HT-29 (cell line): ENCODE data around the gene SEMA5B. TPM values are rescaled to one million over a fixed set of nuclear protein-coding genes. Genes with fewer than 3 reads are reported as not detected.
A peak's percentile ranks its signal among the peaks of the same experiment; 100 is the strongest.

Experiments used
- DNase-seq: peaks from one replicate; pipeline ENCODE4 v3.0.0-alpha.2; 2015; ENCODE audit warnings: low spot score
- total RNA-seq: library from RNA; depleted of rRNA; stranded (reverse); fragments of >200 nt; shearing (Covaris generic); gene quantifications from 2 replicates; pipeline ENCODE4 v1.2.3, GENCODE V29; 2014

Gene SEMA5B
- total RNA-seq, 1 experiment from 2014 or later = not detected

DNA sequence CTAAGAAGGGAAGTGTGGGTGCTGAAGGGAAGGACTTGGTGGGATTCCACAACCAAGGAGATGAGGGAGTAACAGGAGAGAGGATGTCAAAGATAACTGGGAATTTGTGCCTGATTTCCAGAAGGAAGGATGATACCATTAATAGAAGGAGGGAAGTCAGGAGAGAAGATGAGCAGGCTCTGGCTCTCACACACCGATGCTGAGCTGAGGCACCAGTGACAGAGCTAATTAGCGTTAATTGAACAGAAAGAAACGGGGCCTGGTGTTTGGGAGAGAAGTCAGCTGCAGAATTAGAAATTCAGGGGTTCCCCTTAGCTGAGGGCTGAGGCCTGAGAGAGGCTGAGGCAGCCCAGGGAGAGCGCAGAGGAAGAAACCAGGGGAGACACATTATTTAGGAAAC is 27.4 kb upstream of the SEMA5B start:
- DNase-seq = no peak

DNA sequence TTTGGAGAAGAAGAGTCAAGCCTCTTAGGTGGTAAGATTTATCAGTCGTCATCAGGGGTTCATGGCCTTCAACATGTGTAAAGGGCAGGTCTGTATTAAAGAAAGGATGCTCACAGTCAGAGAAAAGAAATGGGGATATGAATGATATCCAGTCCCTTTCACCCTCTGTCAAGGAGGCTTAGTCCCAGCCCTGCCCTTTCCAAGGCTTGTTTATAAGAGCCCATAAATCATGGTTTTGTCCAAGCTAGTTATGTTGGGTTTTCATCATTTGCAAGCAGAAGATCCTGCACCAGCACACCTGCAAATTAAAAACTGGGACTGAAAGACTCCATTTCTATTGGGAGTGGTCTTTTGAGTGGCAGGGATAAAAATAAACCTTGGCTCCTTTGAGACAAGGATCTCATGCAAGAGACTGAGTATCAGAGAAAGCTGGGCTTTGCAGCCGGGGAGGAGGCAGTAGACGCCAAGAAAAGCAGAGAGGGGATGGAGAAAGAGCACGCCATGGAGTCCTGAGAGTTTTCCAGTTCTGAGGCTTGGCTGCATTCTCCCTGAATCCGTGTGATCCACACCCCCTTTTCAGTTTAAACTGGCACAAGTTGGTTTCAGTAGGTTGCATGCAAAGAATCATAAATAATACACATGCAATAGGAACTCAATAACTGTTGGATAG is 26.7 kb upstream of the SEMA5B start:
- DNase-seq = no peak

DNA sequence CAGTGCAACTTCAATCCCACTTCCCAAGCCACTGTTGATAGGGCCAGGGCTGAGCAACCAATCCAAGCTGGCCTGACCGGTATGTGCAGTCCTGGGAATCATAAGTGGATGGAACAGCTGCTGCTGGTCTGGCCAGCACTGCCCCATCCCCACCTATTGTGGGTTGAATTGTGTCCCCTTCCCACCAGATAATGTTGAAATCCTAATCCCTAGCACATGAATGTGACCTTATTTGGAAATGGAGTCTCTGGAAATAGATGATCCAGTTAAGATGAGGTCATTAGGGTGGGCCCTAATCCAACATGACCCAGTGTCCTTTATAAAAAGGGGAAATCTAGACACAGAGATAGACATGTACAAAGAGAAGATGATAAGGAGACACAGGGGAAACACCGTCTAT is 25.5 kb upstream of the SEMA5B start:
- no peak for DNase-seq

DNA sequence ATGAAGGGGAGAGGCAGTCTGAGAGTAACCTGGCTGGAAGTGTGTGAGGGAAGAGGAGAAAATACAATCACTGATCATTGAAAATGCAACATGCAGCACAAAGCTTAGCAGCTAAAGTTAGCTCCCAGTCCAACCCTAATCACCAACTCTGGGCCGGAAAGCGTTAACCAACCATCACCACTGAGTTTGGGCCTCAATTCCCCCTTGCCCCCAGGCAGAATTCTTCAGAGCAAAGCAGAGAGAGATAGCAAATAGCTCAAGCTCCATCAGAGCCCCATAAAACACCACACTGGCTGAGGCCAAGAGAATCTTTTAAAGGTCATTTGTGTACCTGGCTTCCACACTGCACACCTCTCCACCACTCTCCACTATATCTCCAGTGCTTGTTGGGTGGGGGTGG is 23.1 kb upstream of the SEMA5B start:
- DNase-seq = no peak

DNA sequence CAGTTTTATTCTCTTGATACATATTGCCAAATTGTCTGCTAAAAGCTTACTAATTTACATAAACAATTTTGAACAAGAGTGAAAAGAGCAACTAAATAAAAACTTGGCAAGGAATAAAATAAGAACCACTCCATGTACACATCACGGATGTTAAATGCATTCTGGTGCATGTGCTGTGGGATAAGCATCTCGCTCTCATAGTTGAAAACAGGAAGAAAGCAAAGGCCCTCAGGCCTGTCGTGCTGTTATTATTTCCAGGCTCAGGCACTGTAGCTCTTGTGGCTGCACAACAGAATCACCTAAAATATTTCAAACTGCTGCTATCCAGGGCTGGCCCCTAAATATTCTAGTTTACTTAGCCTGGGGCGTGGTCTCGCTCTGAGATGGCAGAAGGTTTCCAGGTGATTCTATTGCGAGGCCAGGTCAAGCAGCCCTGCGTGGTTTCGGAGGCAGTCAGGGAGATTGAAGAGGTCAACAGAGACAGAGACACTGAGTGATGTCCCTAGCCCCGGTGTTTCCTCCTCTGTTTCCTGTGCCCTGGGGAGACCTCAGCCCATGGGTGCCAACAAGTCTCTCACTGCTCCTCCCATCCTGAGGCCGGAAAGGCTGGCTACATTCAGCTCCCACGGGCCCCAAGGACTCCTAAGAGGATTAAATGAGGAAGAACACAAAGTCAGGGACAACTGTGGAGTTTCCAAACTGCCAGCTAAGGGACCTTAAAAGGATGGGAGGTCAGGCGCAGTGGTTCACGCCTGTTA is 21.1 kb upstream of the SEMA5B start:
- no peak for DNase-seq

DNA sequence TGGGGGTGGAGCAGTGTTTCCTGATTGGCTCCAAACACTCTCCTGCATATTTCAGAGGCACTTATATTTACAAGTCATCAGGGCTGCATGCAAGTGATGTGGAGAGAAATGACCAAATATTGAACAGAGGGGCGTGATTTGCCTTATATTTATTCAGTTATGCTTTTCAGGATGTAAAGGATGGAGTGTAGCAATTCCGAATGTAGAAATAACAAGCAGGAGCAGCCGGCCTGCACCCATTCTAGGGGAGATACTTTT is 19.4 kb upstream of the SEMA5B start:
- DNase-seq = no peak

DNA sequence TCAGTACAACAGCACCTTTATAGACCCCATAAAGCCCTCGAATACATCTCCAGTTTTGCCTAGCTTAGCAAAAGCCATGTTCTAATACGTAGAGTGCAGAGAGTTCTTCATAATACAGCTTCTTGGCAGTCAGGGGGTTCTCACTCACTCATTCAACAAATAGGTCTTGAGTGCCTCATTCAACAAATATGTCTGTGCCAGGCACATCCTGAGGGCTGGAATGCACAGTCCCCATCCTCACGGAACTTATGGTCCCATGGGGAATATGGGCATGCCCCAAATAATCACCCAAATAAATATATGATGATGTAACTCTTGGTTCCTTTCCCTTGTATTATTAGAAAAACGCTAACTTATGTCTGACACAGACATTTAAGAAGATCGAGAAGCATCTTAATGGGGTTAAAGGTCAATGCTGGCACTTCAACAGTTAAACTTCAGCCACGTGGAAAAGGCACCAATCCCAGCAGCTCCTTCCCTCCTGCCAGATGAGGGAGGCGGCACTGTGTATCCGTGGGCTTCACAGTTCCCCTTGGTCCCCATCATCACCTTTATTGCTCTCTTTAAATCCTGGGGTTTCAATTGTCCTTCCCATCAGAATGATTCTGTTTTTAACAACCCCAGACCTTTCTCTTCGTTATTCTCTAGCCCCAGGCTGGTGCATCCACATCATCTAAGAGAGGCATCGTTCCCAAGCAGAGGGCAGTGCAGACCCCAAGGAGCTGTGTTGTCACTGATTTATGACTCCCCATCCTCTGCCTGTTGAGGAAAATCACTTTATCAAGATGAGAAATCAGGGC is 18.9 kb upstream of the SEMA5B start:
- no peak for DNase-seq

DNA sequence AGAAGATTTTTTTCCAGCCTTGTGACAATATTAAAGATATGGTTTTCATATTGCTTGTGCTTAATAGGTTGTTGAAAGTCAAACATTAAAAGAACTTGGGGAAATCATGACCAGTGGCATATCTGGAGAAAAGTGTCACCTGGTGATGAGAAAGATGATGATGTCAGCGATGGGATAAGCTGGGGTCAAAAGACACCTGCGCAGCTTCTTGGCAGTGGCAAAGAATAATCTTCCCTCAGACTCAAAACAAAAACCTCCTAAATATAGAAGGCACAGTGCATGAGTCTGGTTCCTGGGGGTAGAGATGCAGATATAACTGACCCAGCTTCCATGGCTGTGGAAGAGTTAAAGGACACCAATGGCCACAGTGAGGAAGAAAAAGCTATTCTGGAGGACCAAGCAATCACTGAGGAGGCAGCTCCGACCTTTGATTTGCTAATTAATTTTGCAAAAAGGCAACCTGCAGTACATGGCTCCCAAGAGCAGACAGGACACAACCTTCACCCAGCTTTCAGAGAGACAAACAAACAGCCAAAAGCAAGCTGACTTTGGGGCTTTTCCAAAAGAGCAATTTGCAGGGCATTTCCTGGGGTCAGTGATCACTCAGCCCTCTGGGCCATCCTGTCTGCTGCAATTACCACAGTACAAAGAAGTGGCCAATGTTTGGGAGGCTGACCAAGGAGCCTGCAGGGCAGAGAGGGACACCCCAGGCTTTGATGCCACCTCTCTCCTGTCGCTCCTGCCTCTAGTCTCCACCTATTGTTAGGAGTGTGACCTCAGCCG is 17.6 kb upstream of the SEMA5B start:
- no peak for DNase-seq

DNA sequence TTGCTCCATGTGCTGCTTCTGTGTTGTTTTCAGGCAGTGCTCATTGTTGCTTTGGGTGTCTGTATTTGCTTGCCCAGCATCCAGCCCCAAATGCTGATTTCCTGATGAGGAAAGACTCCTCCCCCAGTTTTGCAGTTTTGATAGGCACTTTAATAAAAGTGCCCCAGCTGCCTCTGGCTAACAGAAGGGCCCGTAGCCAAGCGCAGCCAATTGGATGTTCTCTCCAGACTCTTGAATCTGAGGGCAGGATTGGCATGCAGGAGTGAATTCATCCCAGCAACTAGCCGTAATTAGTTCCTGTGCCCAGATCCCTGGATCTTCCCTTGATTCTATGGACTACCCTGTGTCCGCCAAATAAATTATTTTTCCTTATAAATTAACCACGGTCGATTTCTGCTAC is 14.8 kb upstream of the SEMA5B start:
- DNase-seq = no peak

DNA sequence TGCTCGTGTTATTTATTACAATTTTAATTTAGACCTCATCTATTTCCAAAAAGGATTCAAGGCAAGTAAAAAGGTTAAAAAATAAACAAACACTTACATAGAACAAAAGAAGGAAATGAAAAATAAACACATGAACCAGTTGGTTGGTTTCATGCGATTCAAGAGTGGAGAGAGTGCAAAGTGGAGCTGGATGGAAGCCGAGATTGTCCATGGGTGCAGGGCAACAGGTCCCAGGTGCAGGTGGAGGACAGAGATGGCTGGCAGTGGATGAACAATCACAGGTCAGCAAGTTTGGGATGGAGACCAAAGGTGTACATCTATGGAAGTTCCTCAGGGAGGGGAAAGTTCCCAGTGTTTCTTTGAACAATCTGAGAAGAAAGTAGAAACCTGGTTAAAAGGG is 11.6 kb upstream of the SEMA5B start:
- DNase-seq = no peak

DNA sequence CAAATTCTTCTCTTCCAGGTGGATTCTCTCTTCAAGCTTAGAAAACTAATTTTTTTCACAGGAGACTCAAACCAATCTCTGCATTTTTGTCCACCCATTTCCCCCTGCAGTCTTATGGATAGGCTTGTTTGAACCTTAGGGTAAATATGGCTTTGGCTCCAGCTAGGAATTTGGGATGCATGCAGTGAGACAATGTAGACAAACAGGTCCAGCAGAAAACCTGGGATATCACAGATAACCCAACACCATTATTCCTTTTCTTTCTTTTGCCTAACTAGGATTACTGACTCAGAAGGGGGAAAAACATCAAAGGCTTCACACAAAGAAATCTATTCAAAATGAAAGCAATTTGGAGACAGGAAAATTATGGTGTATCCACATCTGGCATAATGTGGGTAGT is 11.2 kb upstream of the SEMA5B start:
- no peak for DNase-seq

DNA sequence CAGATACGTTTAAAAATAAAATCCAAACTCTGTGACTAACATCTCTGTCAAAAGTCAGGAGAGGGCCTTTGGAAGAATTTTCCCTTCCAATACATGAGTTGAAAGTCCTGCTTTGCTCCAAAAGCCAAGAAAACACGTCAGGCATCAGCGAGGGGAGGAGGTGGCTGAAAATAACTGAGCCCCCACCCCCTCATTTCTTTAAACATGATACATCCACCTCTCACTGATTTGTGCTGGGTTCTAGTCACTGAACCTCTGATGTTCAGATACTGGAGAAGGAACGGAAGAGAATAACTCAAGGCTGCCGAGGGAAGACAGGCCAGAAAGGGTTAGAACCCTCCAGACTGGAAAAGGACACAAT is 9.4 kb upstream of the SEMA5B start:
- no peak for DNase-seq

DNA sequence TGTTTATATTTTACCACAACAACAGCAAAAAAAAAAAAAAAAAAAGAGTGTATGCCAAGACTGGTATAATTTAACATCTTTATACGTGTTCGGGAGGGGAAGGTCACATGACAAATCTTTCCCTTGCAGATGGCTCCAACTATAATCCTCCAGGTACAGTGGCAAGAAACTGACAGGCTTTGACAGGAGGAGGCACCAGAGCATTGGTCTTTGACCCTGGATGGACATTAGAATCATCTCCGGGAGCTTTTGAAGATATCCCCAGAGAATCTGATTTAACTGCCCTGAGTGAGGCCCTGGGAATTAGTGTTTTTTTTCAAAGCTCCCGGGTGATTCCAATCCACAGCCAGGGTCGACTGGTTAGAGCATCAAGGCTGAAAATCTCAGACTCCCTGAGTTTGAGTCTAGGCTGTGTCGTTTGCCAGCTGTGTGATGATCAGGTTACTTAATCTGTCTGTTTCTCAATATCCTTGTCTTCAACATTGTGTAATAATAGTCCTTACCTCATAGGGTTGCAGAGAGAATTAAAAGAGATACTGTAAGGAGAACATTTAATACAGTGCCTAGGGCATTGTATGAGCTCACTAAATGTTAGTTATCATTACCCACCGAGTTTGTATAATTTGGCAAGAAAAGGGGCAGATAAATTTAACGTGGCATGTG is 8.9 kb upstream of the SEMA5B start:
- DNase-seq = no peak

DNA sequence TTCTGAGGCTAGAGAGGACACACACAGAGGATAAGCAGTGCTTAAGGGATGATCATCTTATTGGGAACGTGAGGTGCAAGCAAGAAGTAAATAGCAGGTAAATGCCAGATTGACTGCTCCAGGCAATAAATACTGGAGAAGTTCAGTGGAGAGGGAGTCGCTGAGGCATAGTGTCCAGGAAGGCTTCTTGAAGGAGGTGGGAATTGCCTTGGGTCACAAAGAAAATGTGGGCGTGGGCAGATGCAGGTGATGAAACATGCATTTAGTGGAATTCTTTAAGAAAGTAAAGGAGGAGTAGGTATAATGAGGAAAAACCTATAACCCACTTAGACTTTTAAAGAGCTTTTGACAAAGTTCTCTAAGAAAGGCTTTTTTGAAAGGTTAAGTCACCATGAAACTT is 7.4 kb upstream of the SEMA5B start:
- DNase-seq = no peak

DNA sequence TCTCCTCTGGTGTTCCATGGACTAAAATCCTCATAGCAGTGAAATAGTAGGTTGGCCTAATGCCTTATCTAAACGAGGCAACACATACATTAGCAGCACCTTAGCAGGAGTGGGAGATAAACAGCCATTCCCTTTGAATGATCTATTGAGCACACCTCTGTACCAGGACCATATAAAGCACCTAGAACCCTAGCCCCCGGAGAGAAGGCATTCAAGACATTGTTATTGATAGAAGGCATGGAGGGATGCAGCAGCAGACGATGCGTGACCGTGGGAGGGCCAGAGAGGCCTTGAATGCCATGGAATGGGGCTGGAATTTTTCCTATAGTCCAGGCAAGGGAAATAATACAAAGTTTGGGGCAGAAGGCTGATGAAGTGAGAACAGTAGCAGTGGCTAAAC is 6.6 kb upstream of the SEMA5B start:
- DNase-seq = no peak

DNA sequence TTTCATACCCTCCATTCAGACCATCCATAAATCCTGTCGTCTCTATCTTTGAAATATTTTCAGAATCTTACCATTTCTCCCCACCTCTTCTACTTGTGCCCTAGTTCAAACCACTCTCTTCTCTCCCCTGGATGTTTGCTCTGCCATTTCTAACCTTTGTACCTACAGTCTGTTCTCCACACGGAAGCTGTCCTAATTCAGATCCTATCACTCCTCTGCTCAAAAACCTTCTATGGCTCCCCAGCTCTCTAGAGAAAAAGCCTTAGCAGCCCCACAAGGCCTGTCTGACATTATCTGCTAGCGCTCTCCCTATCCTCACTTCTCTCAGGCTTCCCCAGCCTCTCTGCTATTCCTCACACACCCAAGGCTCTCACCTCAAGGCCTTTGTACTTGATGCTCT is 4.5 kb upstream of the SEMA5B start:
- DNase-seq = no peak

DNA sequence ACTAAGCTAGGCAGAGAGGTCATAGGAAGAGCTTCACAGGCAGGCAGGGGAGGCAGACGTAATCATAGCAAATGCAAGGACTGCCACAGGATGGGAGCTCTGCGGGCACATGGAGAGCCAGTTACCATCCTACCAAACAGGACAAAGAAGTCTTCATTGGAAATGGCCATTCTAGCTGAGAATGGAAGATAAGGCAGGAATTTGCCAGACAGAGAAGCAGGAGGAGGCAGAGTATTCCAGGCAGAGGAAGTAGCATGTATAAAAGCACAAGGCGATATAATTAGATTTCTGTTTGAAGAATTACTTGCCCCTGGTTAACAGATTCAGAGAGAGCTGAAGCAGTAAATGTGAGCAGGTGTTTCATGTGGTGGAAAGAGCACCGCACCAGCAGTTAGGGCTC is 3.5 kb upstream of the SEMA5B start:
- no peak for DNase-seq

DNA sequence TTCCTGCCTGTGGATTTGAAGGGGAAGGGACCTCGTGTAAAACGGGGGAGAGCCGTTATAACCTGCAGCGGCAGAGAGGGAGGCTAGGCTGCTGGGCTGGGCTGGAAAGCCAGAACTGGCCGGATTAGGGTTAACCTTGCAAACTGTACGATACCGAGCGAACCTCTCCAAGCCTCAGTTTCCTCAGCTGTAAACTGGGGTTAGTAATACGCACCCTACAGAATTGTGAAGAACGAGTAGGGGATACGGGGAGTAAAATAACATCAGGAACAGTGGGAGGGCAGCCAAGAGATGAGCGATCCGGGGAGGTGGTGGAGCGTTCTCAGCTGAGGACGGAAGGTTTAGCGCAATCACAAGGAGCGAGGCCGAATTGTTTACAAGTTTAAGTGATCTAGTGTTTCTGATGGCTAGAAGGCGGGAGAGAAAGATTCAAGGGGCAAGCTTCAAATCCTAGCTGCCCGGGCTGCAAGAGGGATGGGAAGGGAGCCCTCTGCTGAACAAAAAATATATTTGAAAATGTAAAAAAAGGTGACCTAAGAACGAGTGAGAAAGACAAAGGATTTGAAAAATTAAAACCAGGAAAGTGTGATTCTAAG is 768 bp upstream of the SEMA5B start:
- DNase-seq = peak; percentile 55

DNA sequence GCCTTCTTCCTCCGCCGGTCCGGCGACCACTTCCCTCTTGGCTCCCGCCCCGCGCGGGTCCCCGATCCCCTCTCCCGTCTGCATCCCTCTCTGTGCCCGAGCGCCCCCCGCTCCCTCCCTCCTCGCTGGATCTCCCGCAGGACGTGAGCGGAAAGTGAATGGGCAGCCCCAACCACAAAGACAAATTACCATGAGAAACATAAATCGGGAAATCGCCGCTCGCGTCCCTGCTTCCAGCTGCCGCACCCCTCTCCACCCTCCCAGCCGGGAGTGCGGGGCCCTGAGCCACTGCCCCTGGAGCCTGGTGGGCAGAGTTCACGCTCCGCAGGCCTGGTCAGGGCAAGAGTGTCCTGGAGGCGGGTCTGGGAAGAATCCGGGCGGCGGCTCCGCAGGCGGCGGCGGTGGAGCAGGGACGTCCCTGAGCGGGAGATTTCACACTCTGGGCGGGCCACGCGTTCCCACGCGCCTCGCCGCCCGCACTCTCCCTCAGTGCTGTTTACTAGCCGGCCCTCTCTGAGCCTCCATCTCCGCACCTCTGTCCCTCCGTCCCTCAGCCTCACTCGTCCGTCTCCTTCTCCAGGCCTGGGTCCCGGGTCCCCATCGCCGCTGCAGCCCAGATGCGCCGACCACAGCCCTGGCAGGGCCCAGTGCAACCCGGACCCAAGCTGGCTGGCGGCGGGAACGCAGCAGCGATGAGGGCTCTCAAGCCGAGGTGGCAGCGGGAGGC is 835 bp downstream of the SEMA5B start:
- DNase-seq = no peak

DNA sequence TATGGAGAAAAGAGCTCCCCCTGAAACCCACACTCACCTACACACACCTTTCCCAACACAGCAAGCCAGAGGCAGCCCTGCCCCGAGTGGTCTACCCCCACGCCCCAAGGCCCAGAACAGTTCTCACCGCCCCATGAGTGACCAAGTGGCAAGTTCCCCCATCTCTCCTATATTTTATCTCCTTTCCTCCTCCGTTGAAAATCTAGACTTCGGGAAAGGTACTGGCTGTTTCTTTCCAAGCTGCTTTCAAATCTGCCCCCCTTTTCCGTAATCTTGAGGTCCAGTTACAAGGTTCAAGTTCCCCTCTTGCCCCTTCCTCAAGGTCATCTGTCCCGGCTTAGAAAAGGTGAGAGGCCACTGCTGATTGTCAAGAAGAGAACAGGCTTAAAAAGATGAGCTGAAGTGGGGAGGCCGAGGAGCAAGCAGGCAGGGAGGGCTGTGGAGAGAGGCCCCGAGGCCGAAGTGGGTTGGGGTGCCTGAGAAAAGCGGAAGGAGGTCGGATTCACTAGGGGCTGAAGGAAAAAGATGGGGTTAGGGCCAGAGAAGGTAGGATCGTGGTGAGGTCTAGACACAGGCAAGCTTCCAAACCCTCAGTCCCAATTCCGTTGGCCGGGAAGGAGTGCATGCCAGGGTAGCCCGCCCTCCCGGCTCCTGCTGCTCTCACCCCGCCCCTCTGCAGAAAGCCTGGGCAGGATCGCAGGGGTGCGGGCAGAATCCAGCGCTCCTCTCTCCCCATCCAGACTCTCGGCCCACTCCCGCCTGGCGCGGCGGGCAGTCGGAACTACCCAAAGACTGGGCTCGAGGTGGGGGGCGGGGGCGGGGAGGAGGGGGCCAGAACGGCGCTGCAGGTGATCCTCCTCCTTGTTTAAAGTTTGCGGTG is 1.7 kb downstream of the SEMA5B start:
- DNase-seq = no peak
